ENCODE results near the gene DCST1.

Gene DCST1

DNA sequence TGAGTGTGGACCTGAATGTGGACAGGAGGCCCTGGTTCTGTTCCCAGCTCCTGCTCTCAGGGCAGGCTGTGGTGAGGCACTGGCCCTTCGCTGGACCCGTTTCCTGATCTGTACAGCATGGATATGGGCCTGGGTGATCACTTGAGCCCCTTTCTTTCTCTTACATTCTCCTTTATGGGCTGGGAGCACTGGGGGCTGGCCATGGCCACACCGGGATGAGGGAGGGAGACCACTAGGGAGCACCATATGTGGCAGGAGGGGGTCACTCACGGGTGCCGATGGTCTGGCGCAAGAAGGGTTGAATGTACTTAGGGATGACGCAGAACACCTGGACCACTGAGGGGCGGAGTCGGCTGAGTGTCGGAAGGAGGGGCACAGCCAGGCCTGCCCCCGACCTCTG, 2.7 kb upstream of the DCST1 start:
- no peaks in the 10 kb centered on the region for H3K9me3 ChIP-seq (ENCODE audit: control extremely low read depth in 1 of 5, control insufficient read depth in 4 of 5, insufficient read depth in 2 of 5, low read depth in 1 of 5, low read length in 4 of 5)
- no peak overlapping the region for H3K4me3 ChIP-seq (ENCODE audit: control insufficient read depth in 1 of 7, extremely low read depth in 1 of 7, insufficient read depth in 4 of 7, low read depth in 2 of 7, low read length in 6 of 7)
- WGBS (ENCODE audit: insufficient coverage), result 100% methylated on average over 9 of the region's 11 CpGs
- CTCF ChIA-PET, result interaction anchor here (1.4 to 4.7 kb wide), 3 partner anchors 10 to 14 kb away, joined by 4 to 29 read pairs (median 9); no protein-coding TSS in a partner anchor
- no peaks in the 10 kb centered on the region for H3K27me3 ChIP-seq (replicated peaks in 2 of 5; ENCODE audit: control insufficient read depth in 4 of 5, insufficient read depth in 5 of 5, low read length in 4 of 5)
- no peak for DNase-seq
- POLR2A ChIA-PET, result no interaction called here
- no peaks in the 10 kb centered on the region for H3K36me3 ChIP-seq (ENCODE audit: control insufficient read depth in 4 of 4, insufficient read depth in 4 of 4, low read length in 3 of 4)
- no peak overlapping the region for H3K27ac ChIP-seq (ENCODE audit: insufficient read depth in 1 of 2, low read depth in 1 of 2, low read length in 2 of 2, poor library complexity in 1 of 2, severe bottlenecking in 2 of 2)
- peaks cover 0 to 1% (median 0%) of the 10 kb centered on the region in 4 experiments for H3K4me1 ChIP-seq (ENCODE audit: control extremely low read depth in 1 of 4, control insufficient read depth in 4 of 4, insufficient read depth in 4 of 4, low read length in 3 of 4)

GRCh38 chr1:155032886-155033285, 738 bp upstream of the DCST1 start:
- 99% methylated on average over 10 of the region's 12 CpGs for WGBS (ENCODE audit: insufficient coverage)
- H3K4me3 ChIP-seq (ENCODE audit: control insufficient read depth in 1 of 7, extremely low read depth in 1 of 7, insufficient read depth in 4 of 7, low read depth in 2 of 7, low read length in 6 of 7), result no peak overlapping the region
- no peaks in the 10 kb centered on the region for H3K36me3 ChIP-seq (ENCODE audit: control insufficient read depth in 4 of 4, insufficient read depth in 4 of 4, low read length in 3 of 4)
- no peaks in the 10 kb centered on the region for H3K9me3 ChIP-seq (ENCODE audit: control extremely low read depth in 1 of 5, control insufficient read depth in 4 of 5, insufficient read depth in 2 of 5, low read depth in 1 of 5, low read length in 4 of 5)
- no peak for DNase-seq
- peaks cover 0 to 14% (median 2%) of the 10 kb centered on the region in 4 experiments for H3K4me1 ChIP-seq (ENCODE audit: control extremely low read depth in 1 of 4, control insufficient read depth in 4 of 4, insufficient read depth in 4 of 4, low read length in 3 of 4)
- no peaks in the 10 kb centered on the region for H3K27me3 ChIP-seq (replicated peaks in 2 of 5; ENCODE audit: control insufficient read depth in 4 of 5, insufficient read depth in 5 of 5, low read length in 4 of 5)
- no peak overlapping the region for H3K27ac ChIP-seq (ENCODE audit: insufficient read depth in 1 of 2, low read depth in 1 of 2, low read length in 2 of 2, poor library complexity in 1 of 2, severe bottlenecking in 2 of 2)
- ChIA-PET CTCF (interaction anchor here (1.0 to 4.6 kb wide), 6 partner anchors 10 to 33 kb away, joined by 3 to 20 read pairs (median 5); partner anchors contain the start of gene ADAM15), POLR2A (no interaction called here)

GRCh38 chr1:155034318-155035208, 939 bp downstream of the DCST1 start:
- no peak for DNase-seq
- Histone ChIP-seq H3K9me3 (ENCODE audit: control extremely low read depth in 1 of 5, control insufficient read depth in 4 of 5, insufficient read depth in 2 of 5, low read depth in 1 of 5, low read length in 4 of 5) (no peaks in the 10 kb centered on the region), H3K27ac (ENCODE audit: insufficient read depth in 1 of 2, low read depth in 1 of 2, low read length in 2 of 2, poor library complexity in 1 of 2, severe bottlenecking in 2 of 2) (no peak overlapping the region), H3K36me3 (ENCODE audit: control insufficient read depth in 4 of 4, insufficient read depth in 4 of 4, low read length in 3 of 4) (no peaks in the 10 kb centered on the region), H3K27me3 (replicated peaks in 2 of 5; ENCODE audit: control insufficient read depth in 4 of 5, insufficient read depth in 5 of 5, low read length in 4 of 5) (no peaks in the 10 kb centered on the region), H3K4me3 (ENCODE audit: control insufficient read depth in 1 of 7, extremely low read depth in 1 of 7, insufficient read depth in 4 of 7, low read depth in 2 of 7, low read length in 6 of 7) (no peak overlapping the region), H3K4me1 (ENCODE audit: control extremely low read depth in 1 of 4, control insufficient read depth in 4 of 4, insufficient read depth in 4 of 4, low read length in 3 of 4) (peaks cover 5 to 31% (median 14%) of the 10 kb centered on the region in 4 experiments)
- ChIA-PET CTCF (interaction anchor here (0.6 to 4.6 kb wide), 7 partner anchors 9 to 331 kb away, joined by 3 to 20 read pairs (median 4); no protein-coding TSS in a partner anchor), POLR2A (no interaction called here)
- WGBS (ENCODE audit: insufficient coverage), result 85% methylated on average over 12 of the region's 20 CpGs

GRCh38 chr1:155035936-155036335, 2.3 kb downstream of the DCST1 start:
- no peaks in the 10 kb centered on the region for H3K36me3 ChIP-seq (ENCODE audit: control insufficient read depth in 4 of 4, insufficient read depth in 4 of 4, low read length in 3 of 4)
- no peak overlapping the region for H3K4me3 ChIP-seq (ENCODE audit: control insufficient read depth in 1 of 7, extremely low read depth in 1 of 7, insufficient read depth in 4 of 7, low read depth in 2 of 7, low read length in 6 of 7)
- H3K9me3 ChIP-seq (ENCODE audit: control extremely low read depth in 1 of 5, control insufficient read depth in 4 of 5, insufficient read depth in 2 of 5, low read depth in 1 of 5, low read length in 4 of 5), result no peaks in the 10 kb centered on the region
- no peak overlapping the region for H3K27ac ChIP-seq (ENCODE audit: insufficient read depth in 1 of 2, low read depth in 1 of 2, low read length in 2 of 2, poor library complexity in 1 of 2, severe bottlenecking in 2 of 2)
- 100% methylated on average over 1 of the region's 2 CpGs for WGBS (ENCODE audit: insufficient coverage)
- H3K4me1 ChIP-seq (ENCODE audit: control extremely low read depth in 1 of 4, control insufficient read depth in 4 of 4, insufficient read depth in 4 of 4, low read length in 3 of 4), result peaks cover 5 to 31% (median 14%) of the 10 kb centered on the region in 4 experiments
- no peak for DNase-seq
- CTCF ChIA-PET, result interaction anchor here (0.9 to 14.2 kb wide), 3 partner anchors 13 to 24 kb away, joined by 4 to 159 read pairs (median 20); no protein-coding TSS in a partner anchor
- no peaks in the 10 kb centered on the region for H3K27me3 ChIP-seq (replicated peaks in 2 of 5; ENCODE audit: control insufficient read depth in 4 of 5, insufficient read depth in 5 of 5, low read length in 4 of 5)
- POLR2A ChIA-PET, result no interaction called here

GRCh38 chr1:155037043-155037442, 3.4 kb downstream of the DCST1 start:
- no peak for DNase-seq
- Histone ChIP-seq H3K4me1 (ENCODE audit: control extremely low read depth in 1 of 4, control insufficient read depth in 4 of 4, insufficient read depth in 4 of 4, low read length in 3 of 4) (peaks cover 5 to 31% (median 14%) of the 10 kb centered on the region in 4 experiments), H3K27me3 (replicated peaks in 2 of 5; ENCODE audit: control insufficient read depth in 4 of 5, insufficient read depth in 5 of 5, low read length in 4 of 5) (no peaks in the 10 kb centered on the region), H3K27ac (ENCODE audit: insufficient read depth in 1 of 2, low read depth in 1 of 2, low read length in 2 of 2, poor library complexity in 1 of 2, severe bottlenecking in 2 of 2) (no peak overlapping the region), H3K9me3 (ENCODE audit: control extremely low read depth in 1 of 5, control insufficient read depth in 4 of 5, insufficient read depth in 2 of 5, low read depth in 1 of 5, low read length in 4 of 5) (no peaks in the 10 kb centered on the region), H3K4me3 (ENCODE audit: control insufficient read depth in 1 of 7, extremely low read depth in 1 of 7, insufficient read depth in 4 of 7, low read depth in 2 of 7, low read length in 6 of 7) (no peak overlapping the region), H3K36me3 (ENCODE audit: control insufficient read depth in 4 of 4, insufficient read depth in 4 of 4, low read length in 3 of 4) (no peaks in the 10 kb centered on the region)
- CTCF ChIA-PET, result interaction anchor here (0.8 to 19.3 kb wide), 3 partner anchors 8 to 24 kb away, joined by 4 to 368 read pairs (median 159); partner anchors contain the start of genes ADAM15 and EFNA4
- WGBS (ENCODE audit: insufficient coverage), result 97% methylated on average over 3 of the region's 3 CpGs
- POLR2A ChIA-PET, result no interaction called here

GRCh38 chr1:155037851-155038441, 4.3 kb downstream of the DCST1 start:
- ChIA-PET POLR2A (no interaction called here), CTCF (interaction anchor here (0.8 to 19.3 kb wide), 7 partner anchors 9 to 77 kb away, joined by 3 to 368 read pairs (median 4); partner anchors contain the start of genes ADAM15, EFNA4 and PYGO2)
- no peaks in the 10 kb centered on the region for H3K9me3 ChIP-seq (ENCODE audit: control extremely low read depth in 1 of 5, control insufficient read depth in 4 of 5, insufficient read depth in 2 of 5, low read depth in 1 of 5, low read length in 4 of 5)
- no peaks in the 10 kb centered on the region for H3K36me3 ChIP-seq (ENCODE audit: control insufficient read depth in 4 of 4, insufficient read depth in 4 of 4, low read length in 3 of 4)
- no peaks in the 10 kb centered on the region for H3K27me3 ChIP-seq (replicated peaks in 2 of 5; ENCODE audit: control insufficient read depth in 4 of 5, insufficient read depth in 5 of 5, low read length in 4 of 5)
- no peak overlapping the region for H3K27ac ChIP-seq (ENCODE audit: insufficient read depth in 1 of 2, low read depth in 1 of 2, low read length in 2 of 2, poor library complexity in 1 of 2, severe bottlenecking in 2 of 2)
- H3K4me1 ChIP-seq (ENCODE audit: control extremely low read depth in 1 of 4, control insufficient read depth in 4 of 4, insufficient read depth in 4 of 4, low read length in 3 of 4), result peaks cover 5 to 33% (median 14%) of the 10 kb centered on the region in 4 experiments
- WGBS (ENCODE audit: insufficient coverage), result 96% methylated on average over 6 of the region's 6 CpGs
- no peak for DNase-seq
- no peak overlapping the region for H3K4me3 ChIP-seq (ENCODE audit: control insufficient read depth in 1 of 7, extremely low read depth in 1 of 7, insufficient read depth in 4 of 7, low read depth in 2 of 7, low read length in 6 of 7)
